A673 (cell line): ENCODE measurements around the gene PID1.

ENCODE experiments used
- CTCF ChIP-seq: fragments of 300-800, 200-600 bp; sonication (generic); conservative IDR thresholded peaks from 2 replicates; pipeline ENCODE4 v1.5.1; 2017; ENCODE audit warnings: low read depth, mild to moderate bottlenecking, antibody characterized with exemption, low read length, moderate library complexity, mixed read lengths
- EZH2 ChIP-seq: fragments of 200-600 bp; sonication (generic); IDR thresholded peaks from 2 replicates; pipeline ENCODE4 v1.6.1; 2017; ENCODE audit warnings: borderline replicate concordance, low read depth, mild to moderate bottlenecking, mixed read lengths, antibody characterized with exemption, low read length; ENCODE audit not compliant: poor library complexity, severe bottlenecking

DNA sequence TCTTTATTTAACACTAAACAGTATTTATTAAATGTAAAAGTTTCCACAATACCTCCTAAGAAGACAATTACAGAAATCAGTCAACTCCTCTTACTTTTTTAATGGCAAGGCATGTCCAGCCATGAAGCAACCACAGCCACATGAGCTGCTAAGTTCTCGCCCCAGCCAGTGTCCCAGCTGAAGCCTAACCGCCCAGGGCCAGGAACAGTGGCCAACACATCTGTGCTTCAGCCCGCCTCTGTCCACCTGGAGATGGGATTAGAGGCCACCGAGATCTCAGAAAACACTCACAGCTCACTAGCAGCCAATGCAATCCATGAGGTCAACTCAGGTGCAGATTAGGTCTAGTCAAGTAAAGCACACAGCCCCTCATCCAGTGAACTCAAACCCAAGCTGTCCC, 40.2 kb downstream of the PID1 start:
- no peak for TF ChIP-seq CTCF
- no peak for TF ChIP-seq EZH2
